HFF-Myc (cell line): ENCODE measurements around the gene TTC39B.

Experiments used
- DNase-seq: peaks from one replicate; pipeline ENCODE4 v3.0.0-alpha.2; 2011; ENCODE audit warnings: low read depth; ENCODE audit errors: extremely low read depth
- H3K4me3 ChIP-seq: replicated peaks from 2 replicates; pipeline ENCODE4 v1.5.1; 2011; ENCODE audit warnings: low read depth, mild to moderate bottlenecking, control low read depth, low read length
- TF ChIP-seq, protein P1 (sequence below): IDR thresholded peaks from 2 replicates; pipeline ENCODE4 v1.5.1; 2012; ENCODE audit warnings: mild to moderate bottlenecking, low read depth, low read length, control low read depth; ENCODE audit errors: missing control alignments

TTC39B gene

DNA sequence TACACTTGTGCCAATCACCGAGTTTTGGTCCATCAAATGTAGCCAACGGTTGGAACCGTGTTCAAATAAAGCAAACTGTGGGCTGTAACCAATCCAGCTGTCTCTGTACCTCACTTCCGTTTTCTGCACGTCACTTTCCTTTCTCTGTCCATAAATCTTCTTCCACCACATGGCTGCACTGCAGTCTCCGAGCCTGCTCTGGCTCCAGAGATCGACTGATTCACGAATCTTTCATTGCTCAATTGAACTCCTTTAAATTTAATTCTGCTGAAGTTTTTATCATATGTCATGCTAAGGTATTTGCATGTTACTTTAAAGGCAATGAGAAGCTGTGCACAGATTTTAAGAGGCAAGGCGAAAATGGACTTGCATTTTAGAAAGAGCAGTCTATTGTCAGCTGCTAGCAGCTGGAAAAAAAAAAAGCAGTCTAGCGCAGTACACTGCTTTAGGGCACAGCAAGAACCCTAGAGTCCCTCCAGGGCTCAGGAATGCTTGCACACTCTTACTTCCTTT is 13.2 kb downstream of the TTC39B start:
- H3K4me3 ChIP-seq, result no peak overlapping the region
- DNase-seq, result no peak
- TF ChIP-seq, protein P1, sequence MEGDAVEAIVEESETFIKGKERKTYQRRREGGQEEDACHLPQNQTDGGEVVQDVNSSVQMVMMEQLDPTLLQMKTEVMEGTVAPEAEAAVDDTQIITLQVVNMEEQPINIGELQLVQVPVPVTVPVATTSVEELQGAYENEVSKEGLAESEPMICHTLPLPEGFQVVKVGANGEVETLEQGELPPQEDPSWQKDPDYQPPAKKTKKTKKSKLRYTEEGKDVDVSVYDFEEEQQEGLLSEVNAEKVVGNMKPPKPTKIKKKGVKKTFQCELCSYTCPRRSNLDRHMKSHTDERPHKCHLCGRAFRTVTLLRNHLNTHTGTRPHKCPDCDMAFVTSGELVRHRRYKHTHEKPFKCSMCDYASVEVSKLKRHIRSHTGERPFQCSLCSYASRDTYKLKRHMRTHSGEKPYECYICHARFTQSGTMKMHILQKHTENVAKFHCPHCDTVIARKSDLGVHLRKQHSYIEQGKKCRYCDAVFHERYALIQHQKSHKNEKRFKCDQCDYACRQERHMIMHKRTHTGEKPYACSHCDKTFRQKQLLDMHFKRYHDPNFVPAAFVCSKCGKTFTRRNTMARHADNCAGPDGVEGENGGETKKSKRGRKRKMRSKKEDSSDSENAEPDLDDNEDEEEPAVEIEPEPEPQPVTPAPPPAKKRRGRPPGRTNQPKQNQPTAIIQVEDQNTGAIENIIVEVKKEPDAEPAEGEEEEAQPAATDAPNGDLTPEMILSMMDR, result no peak

DNA sequence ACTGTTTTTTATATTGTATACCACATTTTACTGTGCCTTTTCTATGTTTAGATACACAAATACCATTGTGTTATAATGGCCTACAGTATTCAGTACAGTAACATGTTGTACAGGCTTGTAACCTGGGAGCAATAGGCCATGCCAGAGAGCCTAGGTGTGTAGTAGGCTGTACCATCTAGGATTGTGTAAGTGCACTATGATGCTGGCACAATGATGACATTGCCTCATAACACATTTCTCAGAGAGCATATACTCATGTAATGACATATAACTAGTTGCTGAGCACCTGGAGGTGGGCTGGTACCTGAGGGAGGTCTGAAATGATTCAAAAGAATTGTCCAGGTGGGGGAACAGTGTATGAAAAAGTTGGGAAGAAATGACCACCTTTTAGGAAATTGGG is 13.9 kb downstream of the TTC39B start:
- no peak for DNase-seq
- H3K4me3 ChIP-seq, result no peak overlapping the region
- TF ChIP-seq, protein P1, result no peak

DNA sequence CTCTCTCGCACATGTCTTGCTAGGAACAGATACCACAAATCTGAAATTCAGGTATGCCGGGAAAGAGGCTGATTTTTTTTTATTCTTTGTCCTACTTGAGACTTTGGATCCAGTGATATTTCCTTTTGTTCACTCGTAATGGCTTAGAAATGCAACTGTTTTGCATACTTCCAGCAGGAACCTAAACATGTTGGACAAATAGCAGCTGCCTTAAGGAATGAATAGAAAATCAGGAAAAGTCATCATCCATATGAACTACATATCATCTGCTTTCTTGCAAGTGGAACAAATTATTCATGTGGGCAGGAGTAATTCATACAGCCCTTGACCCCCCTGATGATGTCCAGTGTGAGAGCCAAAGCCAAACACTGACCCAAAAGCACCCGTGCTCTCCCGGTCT is 17.4 kb downstream of the TTC39B start:
- no peak for DNase-seq

DNA sequence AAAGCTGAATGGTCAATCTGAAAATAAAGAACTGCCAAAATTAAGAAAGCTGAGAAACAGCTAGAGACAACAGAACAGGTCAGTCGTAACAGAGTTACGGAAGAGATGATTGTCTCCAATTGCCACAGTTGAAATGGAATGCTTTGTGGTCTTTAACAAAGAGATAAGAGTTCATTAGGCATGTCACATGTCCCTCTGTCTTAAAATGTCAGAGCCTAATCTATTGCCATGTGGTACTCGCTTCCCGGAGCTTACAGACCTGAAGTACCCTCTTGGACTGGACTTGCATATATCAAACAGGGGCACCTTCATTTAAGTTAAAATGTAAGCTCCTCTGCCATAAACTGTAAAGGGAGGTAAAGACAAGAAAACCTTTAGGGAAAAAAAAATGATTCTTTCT is 19.7 kb downstream of the TTC39B start:
- H3K4me3 ChIP-seq, result no peak overlapping the region
- DNase-seq, result no peak
- TF ChIP-seq, protein P1, result no peak

More for the DNA sequence above, 17.4 kb downstream of the TTC39B start:
- H3K4me3 ChIP-seq, result no peak overlapping the region
- TF ChIP-seq, protein P1, result no peak

DNA sequence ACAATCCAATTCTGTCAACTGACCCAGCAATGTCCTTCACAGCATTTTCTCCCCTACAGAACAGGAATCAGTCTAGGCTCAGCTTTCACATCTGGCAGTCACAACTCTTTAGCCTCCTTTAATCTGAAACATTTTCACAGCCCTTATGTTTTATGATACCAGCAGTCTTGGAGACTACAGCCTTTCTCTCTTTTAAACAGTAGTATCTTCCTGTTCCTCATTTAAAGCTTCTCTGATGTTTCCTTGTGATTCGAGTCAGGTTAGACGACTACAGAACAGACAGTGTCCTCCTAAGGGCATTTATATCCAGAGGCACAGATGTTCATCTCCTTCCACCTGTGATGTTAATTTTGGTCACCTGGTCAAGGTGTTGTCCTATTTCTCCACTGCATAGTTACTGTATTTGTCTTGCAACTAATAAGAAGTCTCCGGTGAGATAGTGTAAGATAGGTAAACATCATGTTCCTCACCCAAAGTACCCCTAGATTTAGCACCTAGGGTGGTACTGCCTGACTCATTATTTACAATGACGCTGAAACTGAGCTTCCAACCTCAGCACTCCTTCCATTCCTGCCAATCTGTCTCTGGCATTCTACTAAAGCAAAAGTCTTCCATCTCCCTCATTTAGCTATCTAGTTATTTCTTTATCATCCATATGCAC is 20.7 kb downstream of the TTC39B start:
- TF ChIP-seq, protein P1, result no peak
- DNase-seq, result no peak
- H3K4me3 ChIP-seq, result no peak overlapping the region

DNA sequence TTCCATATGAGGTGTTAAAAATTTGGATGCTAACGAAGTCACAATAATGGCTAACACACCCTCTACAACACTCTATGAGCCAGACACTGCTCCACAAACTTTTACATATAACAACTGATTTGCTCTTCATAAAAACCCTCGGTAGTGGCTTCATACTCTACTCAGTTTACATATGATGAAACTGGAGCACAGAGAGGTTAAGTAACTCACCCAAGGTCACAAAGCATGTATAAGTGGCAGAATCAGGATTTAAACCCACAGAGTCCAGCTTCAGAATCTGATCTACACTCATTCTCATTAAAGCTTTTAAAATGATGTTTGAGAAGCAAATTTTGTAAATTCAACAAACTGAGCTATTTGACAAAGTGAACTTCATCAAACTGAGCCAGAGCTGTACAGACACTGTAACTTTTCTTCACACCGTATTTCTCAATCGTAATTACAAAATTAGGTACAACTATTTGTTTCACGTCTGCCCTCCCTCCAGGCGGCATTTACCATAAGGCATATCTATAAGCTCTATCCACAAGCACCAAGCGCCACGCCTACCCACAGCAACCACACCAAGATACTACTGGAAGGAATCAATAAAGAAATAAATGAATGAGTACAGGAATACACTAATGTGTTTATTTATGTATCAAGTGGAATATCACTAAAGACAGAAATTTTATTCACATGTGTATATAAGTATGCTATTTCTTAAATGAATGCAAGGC is 24.3 kb downstream of the TTC39B start:
- TF ChIP-seq, protein P1, result no peak
- no peak for DNase-seq
- no peak overlapping the region for H3K4me3 ChIP-seq
